A549 (cell line): Measurements from ENCODE around the gene MTMR6. TPM values are rescaled to one million over a fixed set of nuclear protein-coding genes. Genes with fewer than 3 reads are reported as not detected.

Experiments
- ATAC-seq, 2 experiments: fragments of 200-7000 bp in 1 of 2; fragments of >200 bp in 1 of 2; cut with Nextera tagmentation in 1 of 2; cut with Tn5 transposase in 1 of 2; 3 replicates each; pipeline versions ENCODE4 v1.8.0 to v1.9.1; 2018 to 2020; ENCODE audit warnings: mild to moderate bottlenecking in 1 of 2, moderate library complexity in 1 of 2
- CTCF ChIA-PET: fragments of 300-600 bp; sonication (Branson Sonifier 250); formaldehyde crosslinking; extraction: SDS; loops from one replicate; lab custom pipeline; 2021; ENCODE audit warnings: antibody characterized with exemption, inconsistent platforms; lab: Yijun Ruan, JAX
- POLR2A ChIA-PET: fragments of 350-600 bp; formaldehyde crosslinking; extraction: SDS; loops from one replicate; lab custom pipeline; 2021; ENCODE audit warnings: antibody characterized with exemption, inconsistent platforms; lab: Yijun Ruan, JAX
- DNase-seq, 2 experiments: peaks; one replicate each; pipeline versions ENCODE4 v3.0.0 to v3.0.0-alpha.2; 2011 to 2016; ENCODE audit warnings: low read depth in 1 of 2, low spot score in 1 of 2
- FAIRE-seq: peaks from 2 replicates; lab custom pipeline; 2011; peaks lifted over from hg19 to GRCh38; lab: Jason Lieb, UNC
- H3K27ac ChIP-seq, 2 experiments: fragments of >200 bp; sonication (Bioruptor Twin); formaldehyde crosslinking; 3 replicates each; pipeline ENCODE4 v1.5.1; 2016 to 2017
- H3K4me1 ChIP-seq: fragments of >200 bp; sonication (Bioruptor Twin); formaldehyde crosslinking; 3 replicates; pipeline ENCODE4 v1.6.1; 2016
- H3K4me2 ChIP-seq: fragments of >200 bp; sonication (Bioruptor Twin); formaldehyde crosslinking; 3 replicates; pipeline ENCODE4 v1.6.1; 2016
- H3K4me3 ChIP-seq: fragments of >200 bp; sonication (Bioruptor Twin); formaldehyde crosslinking; 3 replicates; pipeline ENCODE4 v1.5.1; 2016
- H3K9me3 ChIP-seq: fragments of >200 bp; sonication (Bioruptor Twin); formaldehyde crosslinking; 3 replicates; pipeline ENCODE4 v1.6.1; 2016
- CBX8 ChIP-seq: fragments of 200-600 bp; sonication (generic); IDR thresholded peaks from 2 replicates; pipeline ENCODE4 v1.6.1; 2016
- CEBPB ChIP-seq, 2 experiments: fragments of >200 bp in 1 of 2; sonication (Bioruptor Twin) in 1 of 2; formaldehyde crosslinking in 1 of 2; IDR thresholded peaks; 2 replicates each; pipeline ENCODE4 v1.6.1; 2012 to 2016
- CHD2 ChIP-seq: fragments of 150-350 bp; IDR thresholded peaks from 2 replicates; pipeline ENCODE4 v1.6.1; 2014; ENCODE audit warnings: low read length; ENCODE audit not compliant: partially characterized antibody
- EHMT2 ChIP-seq: fragments of 200-600 bp; sonication (generic); IDR thresholded peaks from 2 replicates; pipeline ENCODE4 v1.6.1; 2016; ENCODE audit warnings: antibody characterized with exemption, low read depth, mild to moderate bottlenecking, moderate library complexity
- EP300 ChIP-seq, 2 experiments: fragments of >200 bp; sonication (Bioruptor Twin); formaldehyde crosslinking; IDR thresholded peaks; 2 replicates in 1 of 2; 3 replicates in 1 of 2; pipeline ENCODE4 v1.6.1; 2016 to 2017
- HDAC2 ChIP-seq: fragments of 200-600 bp; sonication (generic); IDR thresholded peaks from 2 replicates; pipeline ENCODE4 v1.6.1; 2016
- HOXB5 ChIP-seq: fragments of 250-450 bp; sonication (Bioruptor Pico); IDR thresholded peaks from 2 replicates; pipeline ENCODE4 v1.5.0; 2020; ENCODE audit warnings: mild to moderate bottlenecking, moderate library complexity
- MAFK ChIP-seq: fragments of 450-650 bp; IDR thresholded peaks from 2 replicates; pipeline ENCODE4 v1.6.1; 2014; ENCODE audit not compliant: partially characterized antibody
- NFE2L2 ChIP-seq: fragments of 150-350 bp; conservative IDR thresholded peaks from 2 replicates; pipeline ENCODE4 v1.6.1; 2014; ENCODE audit warnings: low read length
- NPAS2 ChIP-seq: fragments of 250-450 bp; sonication (Bioruptor Pico); IDR thresholded peaks from 2 replicates; pipeline ENCODE4 v1.8.0; 2022; ENCODE audit warnings: mild to moderate bottlenecking, moderate library complexity, borderline replicate concordance
- NR3C1 ChIP-seq: fragments of >200 bp; sonication (Bioruptor Twin); formaldehyde crosslinking; IDR thresholded peaks from 3 replicates; pipeline ENCODE4 v1.6.1; 2017
- POLR2A ChIP-seq: IDR thresholded peaks from 2 replicates; pipeline ENCODE4 v1.6.1; 2012; ENCODE audit warnings: mild to moderate bottlenecking, low read length
- RAD21 ChIP-seq, 2 experiments: fragments of >200 bp in 1 of 2; sonication (Bioruptor Twin) in 1 of 2; formaldehyde crosslinking in 1 of 2; IDR thresholded peaks in 1 of 2; conservative IDR thresholded peaks in 1 of 2; 2 replicates in 1 of 2; 3 replicates in 1 of 2; pipeline ENCODE4 v1.6.1; 2012 to 2018; ENCODE audit warnings: inconsistent platforms in 1 of 2
- RARB ChIP-seq: fragments of 250-450 bp; sonication (Bioruptor Pico); IDR thresholded peaks from 2 replicates; pipeline ENCODE4 v1.8.0; 2021; ENCODE audit warnings: mild to moderate bottlenecking, moderate library complexity
- RFX5 ChIP-seq: fragments of 450-650 bp; IDR thresholded peaks from 2 replicates; pipeline ENCODE4 v1.7.1; 2014; ENCODE audit warnings: antibody characterized with exemption, mild to moderate bottlenecking, moderate library complexity
- SMC3 ChIP-seq: fragments of >200 bp; sonication (Bioruptor Twin); formaldehyde crosslinking; IDR thresholded peaks from 3 replicates; pipeline ENCODE4 v1.6.1; 2018; ENCODE audit warnings: inconsistent platforms
- SREBF2 ChIP-seq: fragments of 450-650 bp; IDR thresholded peaks from 2 replicates; pipeline ENCODE4 v1.6.1; 2014; ENCODE audit warnings: mild to moderate bottlenecking, moderate library complexity
- ZC3H11A ChIP-seq: fragments of 450-650 bp; IDR thresholded peaks from 2 replicates; pipeline ENCODE4 v1.6.1; 2014; ENCODE audit warnings: antibody characterized with exemption, mild to moderate bottlenecking
- ZSCAN20 ChIP-seq: fragments of 250-450 bp; sonication (Bioruptor Pico); IDR thresholded peaks from 2 replicates; pipeline ENCODE4 v1.8.0; 2022; ENCODE audit warnings: mild to moderate bottlenecking, moderate library complexity
- WGBS: methylation state at CpG from one replicate; pipeline ENCODE4 v1.1.6; 2017; ENCODE audit errors: missing lambda C conversion rate; 5-methylcytosine and 5-hydroxymethylcytosine counted together
- polyA plus RNA-seq, 4 experiments: library from polyadenylated mRNA; depleted of rRNA in 3 of 4; stranded (reverse); fragments of >200 nt; fragmentation: RNase III in 1 of 4; extraction: RNeasy Plus Mini Kit Qiagen cat#74134 plus additional on column Dnase treatment in 1 of 4; gene quantifications; 2 replicates in 3 of 4; 3 replicates in 1 of 4; pipeline ENCODE4 v1.2.3, GENCODE V29; 2011 to 2017
- TF ChIP-seq, protein P1 (sequence below): fragments of >200 bp; sonication (Bioruptor Twin); formaldehyde crosslinking; IDR thresholded peaks from 3 replicates; pipeline ENCODE4 v1.5.1; 2016
- TF ChIP-seq, protein P2 (sequence below): fragments of 250-450 bp; sonication (Bioruptor Pico); IDR thresholded peaks from 2 replicates; pipeline ENCODE4 v1.5.0; 2020; ENCODE audit warnings: low read depth, mild to moderate bottlenecking, moderate library complexity
- TF ChIP-seq, protein P3 (sequence below): fragments of 250-450 bp; sonication (Bioruptor Pico); IDR thresholded peaks from 2 replicates; pipeline ENCODE4 v1.5.0; 2021; ENCODE audit warnings: mild to moderate bottlenecking, moderate library complexity, borderline replicate concordance
- TF ChIP-seq, protein P4 (sequence below): IDR thresholded peaks from 2 replicates; pipeline ENCODE4 v1.6.1; 2012
- TF ChIP-seq, protein P5 (sequence below): fragments of 150-350 bp; IDR thresholded peaks from 2 replicates; pipeline ENCODE4 v1.6.1; 2014; ENCODE audit warnings: low read depth, mild to moderate bottlenecking, low read length

The MTMR6 gene
- polyA plus RNA-seq, 2 of the 4 experiments (the other 2 are of a cell fraction), result 8.8 to 22.4 TPM

DNA sequence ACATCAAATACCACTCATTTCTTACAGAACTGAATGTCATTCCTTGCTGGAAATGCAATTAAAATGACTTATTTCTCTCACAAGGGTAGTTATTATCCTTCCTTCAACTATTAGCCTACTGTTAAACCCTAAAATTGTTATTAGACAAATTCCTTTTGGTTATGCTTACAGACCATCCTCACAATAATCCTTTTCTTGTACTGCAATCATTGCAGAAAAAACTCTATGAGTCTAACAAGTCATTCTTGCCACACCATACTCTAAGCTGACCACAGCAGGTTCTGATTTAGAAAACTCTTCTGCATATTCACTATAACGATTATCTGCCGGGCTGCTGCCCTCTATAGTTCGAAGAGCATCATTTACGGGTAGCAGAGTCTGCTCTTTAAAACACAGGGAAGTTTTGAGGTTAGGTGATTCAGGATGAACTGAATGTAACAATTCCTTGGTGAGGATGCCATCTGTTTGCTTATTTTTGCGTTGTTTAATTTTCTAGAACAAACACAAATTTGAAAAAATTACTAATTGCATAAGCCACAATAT, 38.2 kb downstream of the MTMR6 start:
- Histone ChIP-seq H3K4me1 (0 out of 3 replicates have a peak, but pooled peaks cover 3% of the 10 kb centered on the region), H3K27ac (no peak overlapping the region), H3K4me3 (no peak overlapping the region), H3K4me2 (no peak overlapping the region), H3K9me3 (no peaks in the 10 kb centered on the region)
- POLR2A ChIA-PET, result no interaction called here
- FAIRE-seq, result no peak
- CTCF ChIA-PET, result no interaction called here
- TF ChIP-seq, protein P1, sequence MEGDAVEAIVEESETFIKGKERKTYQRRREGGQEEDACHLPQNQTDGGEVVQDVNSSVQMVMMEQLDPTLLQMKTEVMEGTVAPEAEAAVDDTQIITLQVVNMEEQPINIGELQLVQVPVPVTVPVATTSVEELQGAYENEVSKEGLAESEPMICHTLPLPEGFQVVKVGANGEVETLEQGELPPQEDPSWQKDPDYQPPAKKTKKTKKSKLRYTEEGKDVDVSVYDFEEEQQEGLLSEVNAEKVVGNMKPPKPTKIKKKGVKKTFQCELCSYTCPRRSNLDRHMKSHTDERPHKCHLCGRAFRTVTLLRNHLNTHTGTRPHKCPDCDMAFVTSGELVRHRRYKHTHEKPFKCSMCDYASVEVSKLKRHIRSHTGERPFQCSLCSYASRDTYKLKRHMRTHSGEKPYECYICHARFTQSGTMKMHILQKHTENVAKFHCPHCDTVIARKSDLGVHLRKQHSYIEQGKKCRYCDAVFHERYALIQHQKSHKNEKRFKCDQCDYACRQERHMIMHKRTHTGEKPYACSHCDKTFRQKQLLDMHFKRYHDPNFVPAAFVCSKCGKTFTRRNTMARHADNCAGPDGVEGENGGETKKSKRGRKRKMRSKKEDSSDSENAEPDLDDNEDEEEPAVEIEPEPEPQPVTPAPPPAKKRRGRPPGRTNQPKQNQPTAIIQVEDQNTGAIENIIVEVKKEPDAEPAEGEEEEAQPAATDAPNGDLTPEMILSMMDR, result 0 out of 3 replicates have a peak, but pooled peaks have one; percentile 14
- TF ChIP-seq POLR2A (no peak), NPAS2 (CRISPR knock-in tag) (no peak), EP300 (IDR thresholded peaks at IDR 0.05) (no peak), RAD21 (conservative IDR thresholded peaks at IDR 0.05 in 1 of 2, IDR thresholded peaks at IDR 0.05 in 1 of 2) (peak in 1 of 2 experiments; percentile 29; a peak in 2 of 5 replicates), SREBF2 (no peak), HOXB5 (CRISPR knock-in tag) (no peak), HDAC2 (no peak)
- TF ChIP-seq, protein P2, sequence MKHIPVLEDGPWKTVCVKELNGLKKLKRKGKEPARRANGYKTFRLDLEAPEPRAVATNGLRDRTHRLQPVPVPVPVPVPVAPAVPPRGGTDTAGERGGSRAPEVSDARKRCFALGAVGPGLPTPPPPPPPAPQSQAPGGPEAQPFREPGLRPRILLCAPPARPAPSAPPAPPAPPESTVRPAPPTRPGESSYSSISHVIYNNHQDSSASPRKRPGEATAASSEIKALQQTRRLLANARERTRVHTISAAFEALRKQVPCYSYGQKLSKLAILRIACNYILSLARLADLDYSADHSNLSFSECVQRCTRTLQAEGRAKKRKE (CRISPR knock-in tag), result no peak
- TF ChIP-seq, protein P3, sequence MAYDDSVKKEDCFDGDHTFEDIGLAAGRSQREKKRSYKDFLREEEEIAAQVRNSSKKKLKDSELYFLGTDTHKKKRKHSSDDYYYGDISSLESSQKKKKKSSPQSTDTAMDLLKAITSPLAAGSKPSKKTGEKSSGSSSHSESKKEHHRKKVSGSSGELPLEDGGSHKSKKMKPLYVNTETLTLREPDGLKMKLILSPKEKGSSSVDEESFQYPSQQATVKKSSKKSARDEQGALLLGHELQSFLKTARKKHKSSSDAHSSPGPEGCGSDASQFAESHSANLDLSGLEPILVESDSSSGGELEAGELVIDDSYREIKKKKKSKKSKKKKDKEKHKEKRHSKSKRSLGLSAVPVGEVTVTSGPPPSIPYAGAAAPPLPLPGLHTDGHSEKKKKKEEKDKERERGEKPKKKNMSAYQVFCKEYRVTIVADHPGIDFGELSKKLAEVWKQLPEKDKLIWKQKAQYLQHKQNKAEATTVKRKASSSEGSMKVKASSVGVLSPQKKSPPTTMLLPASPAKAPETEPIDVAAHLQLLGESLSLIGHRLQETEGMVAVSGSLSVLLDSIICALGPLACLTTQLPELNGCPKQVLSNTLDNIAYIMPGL (CRISPR knock-in tag), result no peak
- WGBS, result 44% methylated on average over 5 of the region's 5 CpGs
- peak in 1 of 2 experiments; percentile 9 for DNase-seq
- peak in 1 of 2 experiments; percentile 58; a peak in 2 of 6 replicates for ATAC-seq

DNA sequence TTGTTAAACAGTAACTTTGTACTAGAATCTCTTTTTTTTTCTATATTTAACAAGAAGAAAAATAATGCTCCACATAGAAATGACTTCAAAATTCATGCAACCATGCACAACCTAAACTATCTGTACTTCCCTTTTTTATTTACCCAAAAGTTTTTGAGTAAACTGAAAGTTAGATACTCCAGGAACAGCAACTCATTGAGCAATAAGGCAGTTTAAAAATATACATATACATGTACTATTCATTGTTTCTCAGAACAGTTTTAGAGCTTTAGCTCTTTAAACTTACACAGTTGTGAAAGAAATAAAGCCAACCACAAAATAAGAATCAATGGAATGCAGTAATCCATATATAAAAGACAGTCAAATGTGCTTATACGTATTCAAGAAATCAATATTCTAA, 39.2 kb downstream of the MTMR6 start:
- POLR2A ChIA-PET, result no interaction called here
- H3K4me2 ChIP-seq, result no peak overlapping the region
- ATAC-seq, result no peak
- TF ChIP-seq, protein P4, sequence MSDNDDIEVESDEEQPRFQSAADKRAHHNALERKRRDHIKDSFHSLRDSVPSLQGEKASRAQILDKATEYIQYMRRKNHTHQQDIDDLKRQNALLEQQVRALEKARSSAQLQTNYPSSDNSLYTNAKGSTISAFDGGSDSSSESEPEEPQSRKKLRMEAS, result no peak
- TF ChIP-seq HOXB5 (CRISPR knock-in tag) (no peak), SMC3 (no peak), ZSCAN20 (CRISPR knock-in tag) (no peak), NR3C1 (no peak), RARB (CRISPR knock-in tag) (no peak), CHD2 (no peak), CBX8 (no peak), EHMT2 (no peak), CEBPB (IDR thresholded peaks at IDR 0.05) (no peak), RFX5 (no peak), MAFK (no peak), NPAS2 (CRISPR knock-in tag) (no peak), NFE2L2 (no peak), ZC3H11A (no peak)
- TF ChIP-seq, protein P5, sequence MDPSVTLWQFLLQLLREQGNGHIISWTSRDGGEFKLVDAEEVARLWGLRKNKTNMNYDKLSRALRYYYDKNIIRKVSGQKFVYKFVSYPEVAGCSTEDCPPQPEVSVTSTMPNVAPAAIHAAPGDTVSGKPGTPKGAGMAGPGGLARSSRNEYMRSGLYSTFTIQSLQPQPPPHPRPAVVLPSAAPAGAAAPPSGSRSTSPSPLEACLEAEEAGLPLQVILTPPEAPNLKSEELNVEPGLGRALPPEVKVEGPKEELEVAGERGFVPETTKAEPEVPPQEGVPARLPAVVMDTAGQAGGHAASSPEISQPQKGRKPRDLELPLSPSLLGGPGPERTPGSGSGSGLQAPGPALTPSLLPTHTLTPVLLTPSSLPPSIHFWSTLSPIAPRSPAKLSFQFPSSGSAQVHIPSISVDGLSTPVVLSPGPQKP, result no peak
- TF ChIP-seq, protein P3 (CRISPR knock-in tag), result no peak
- no peak overlapping the region for H3K4me3 ChIP-seq
- H3K9me3 ChIP-seq, result no peaks in the 10 kb centered on the region
- H3K4me1 ChIP-seq, result no peaks in the 10 kb centered on the region
- DNase-seq, result no peak
- no peak for FAIRE-seq
- WGBS, result 91% methylated on average over 1 of the region's 1 CpG
- no peak overlapping the region for H3K27ac ChIP-seq
- CTCF ChIA-PET, result no interaction called here
